Fibroblast of lung (primary cell): Measurements from ENCODE around the gene RPS25. TPM values are rescaled to one million over a fixed set of nuclear protein-coding genes. Genes with fewer than 3 reads are reported as not detected.

ENCODE experiments used
- DNase-seq, 2 donors: peaks; one replicate each; pipeline versions ENCODE4 v3.0.0 to v3.0.0-alpha.2; 2010; ENCODE audit warnings: low read depth in 2 of 2
- H2AFZ ChIP-seq: 2 replicates; pipeline ENCODE4 v1.5.1; 2012; ENCODE audit warnings: low read length, control low read depth, inconsistent platforms
- H3K27ac ChIP-seq: 2 replicates; pipeline ENCODE4 v1.5.1; 2011; ENCODE audit warnings: low read length, control low read depth; ENCODE audit not compliant: insufficient read depth
- H3K27me3 ChIP-seq: 2 replicates; pipeline ENCODE4 v1.5.1; 2011; ENCODE audit warnings: mild to moderate bottlenecking, low read length; ENCODE audit not compliant: control insufficient read depth, insufficient read depth
- H3K36me3 ChIP-seq: 2 replicates; pipeline ENCODE4 v1.5.1; 2011; ENCODE audit warnings: low read length; ENCODE audit not compliant: control insufficient read depth, insufficient read depth
- H3K4me1 ChIP-seq: 2 replicates; pipeline ENCODE4 v1.5.1; 2011; ENCODE audit warnings: low read length; ENCODE audit not compliant: control insufficient read depth, insufficient read depth; ENCODE audit errors: extremely low read depth
- H3K4me2 ChIP-seq: 2 replicates; pipeline ENCODE4 v1.5.1; 2011; ENCODE audit warnings: low read length, control low read depth; ENCODE audit not compliant: insufficient read depth; ENCODE audit errors: extremely low read depth
- H3K4me3 ChIP-seq, 4 experiments: fragments of 200-600 bp in 1 of 4; sonication (generic) in 1 of 4; replicated peaks in 1 of 4; 2 replicates each; pipeline ENCODE4 v1.5.1; 2011 to 2016; ENCODE audit warnings: low read length in 4 of 4, low read depth in 3 of 4, mild to moderate bottlenecking in 3 of 4, control low read depth in 2 of 4, inconsistent platforms in 1 of 4, mixed read lengths in 1 of 4; ENCODE audit not compliant: insufficient read depth in 1 of 4; ENCODE audit errors: control extremely low read depth in 1 of 4
- H3K79me2 ChIP-seq: 2 replicates; pipeline ENCODE4 v1.5.1; 2012; ENCODE audit warnings: mild to moderate bottlenecking, low read length, inconsistent platforms; ENCODE audit not compliant: control insufficient read depth, insufficient read depth
- H3K9ac ChIP-seq: 2 replicates; pipeline ENCODE4 v1.5.1; 2011; ENCODE audit warnings: mild to moderate bottlenecking, low read length, control low read depth; ENCODE audit not compliant: insufficient read depth
- H3K9me3 ChIP-seq: 2 replicates; pipeline ENCODE4 v1.5.1; 2012; ENCODE audit warnings: low read depth, low read length; ENCODE audit not compliant: control insufficient read depth, insufficient read depth
- H4K20me1 ChIP-seq: 2 replicates; pipeline ENCODE4 v1.5.1; 2011; ENCODE audit warnings: low read length; ENCODE audit not compliant: control insufficient read depth, insufficient read depth; ENCODE audit errors: extremely low read depth
- EZH2 ChIP-seq: IDR thresholded peaks from 2 replicates; pipeline ENCODE4 v1.5.1; 2012; ENCODE audit warnings: low read length, control low read depth, mild to moderate bottlenecking; ENCODE audit errors: missing control alignments
- polyA plus RNA-seq, 2 donors: library from polyadenylated mRNA; depleted of rRNA in 1 of 2; stranded (reverse) in 1 of 2; unstranded in 1 of 2; fragments of >200 nt; gene quantifications; 2 replicates each; pipeline ENCODE4 v1.2.1, GENCODE V29; 2011 to 2012; ENCODE audit warnings: missing spikeins in 1 of 2
- total RNA-seq: library from RNA; depleted of rRNA; stranded (reverse); fragments of >200 nt; gene quantifications from 2 replicates; pipeline ENCODE4 v1.2.1, GENCODE V29; 2014
- TF ChIP-seq, protein P1 (sequence below), 2 donors: IDR thresholded peaks in 1 of 2; conservative IDR thresholded peaks in 1 of 2; 1 replicate in 1 of 2; 2 replicates in 1 of 2; pipeline ENCODE4 v1.5.1; 2011 to 2012; ENCODE audit warnings: low read length in 2 of 2, control low read depth in 1 of 2, inconsistent platforms in 1 of 2, low read depth in 1 of 2, mild to moderate bottlenecking in 1 of 2

RPS25 gene
- total and polyA plus RNA-seq, 2 donors (not counting 1 experiment from before 2014, with no cell fraction given) = 525 to 2,775 TPM

DNA sequence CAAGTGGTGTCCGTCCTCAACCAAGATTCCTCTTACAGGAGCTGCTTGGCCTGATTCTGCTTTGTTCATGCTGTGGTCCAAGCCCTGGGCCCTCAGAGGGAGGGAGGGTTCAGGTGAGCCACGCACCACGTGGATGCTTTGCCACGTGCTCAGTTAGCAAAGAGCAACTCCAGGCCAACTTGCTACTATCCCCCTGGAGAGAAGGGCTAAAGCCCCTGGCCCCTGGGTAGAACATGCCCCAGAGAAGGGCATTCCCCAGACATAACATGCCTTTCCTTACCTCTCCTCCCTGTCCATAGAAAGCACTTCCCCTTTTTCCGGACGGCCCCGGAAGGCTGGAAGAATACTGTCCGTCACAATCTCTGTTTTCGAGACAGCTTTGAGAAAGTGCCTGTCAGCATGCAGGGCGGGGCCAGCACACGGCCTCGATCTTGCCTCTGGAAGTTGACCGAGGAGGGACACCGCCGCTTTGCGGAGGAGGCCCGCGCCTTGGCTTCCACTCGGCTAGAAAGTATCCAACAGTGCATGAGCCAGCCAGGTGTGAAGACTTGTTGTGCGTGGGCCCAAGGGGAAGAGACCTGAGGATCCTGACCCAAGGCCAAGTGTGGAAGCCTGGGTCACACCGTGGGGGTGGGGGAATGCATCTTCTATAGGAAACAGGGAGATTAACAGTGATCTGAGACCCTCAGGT is 37.8 kb downstream of the RPS25 start:
- no peaks in the 10 kb centered on the region for H3K79me2 ChIP-seq
- H4K20me1 ChIP-seq = no peaks in the 10 kb centered on the region
- TF ChIP-seq, protein P1, sequence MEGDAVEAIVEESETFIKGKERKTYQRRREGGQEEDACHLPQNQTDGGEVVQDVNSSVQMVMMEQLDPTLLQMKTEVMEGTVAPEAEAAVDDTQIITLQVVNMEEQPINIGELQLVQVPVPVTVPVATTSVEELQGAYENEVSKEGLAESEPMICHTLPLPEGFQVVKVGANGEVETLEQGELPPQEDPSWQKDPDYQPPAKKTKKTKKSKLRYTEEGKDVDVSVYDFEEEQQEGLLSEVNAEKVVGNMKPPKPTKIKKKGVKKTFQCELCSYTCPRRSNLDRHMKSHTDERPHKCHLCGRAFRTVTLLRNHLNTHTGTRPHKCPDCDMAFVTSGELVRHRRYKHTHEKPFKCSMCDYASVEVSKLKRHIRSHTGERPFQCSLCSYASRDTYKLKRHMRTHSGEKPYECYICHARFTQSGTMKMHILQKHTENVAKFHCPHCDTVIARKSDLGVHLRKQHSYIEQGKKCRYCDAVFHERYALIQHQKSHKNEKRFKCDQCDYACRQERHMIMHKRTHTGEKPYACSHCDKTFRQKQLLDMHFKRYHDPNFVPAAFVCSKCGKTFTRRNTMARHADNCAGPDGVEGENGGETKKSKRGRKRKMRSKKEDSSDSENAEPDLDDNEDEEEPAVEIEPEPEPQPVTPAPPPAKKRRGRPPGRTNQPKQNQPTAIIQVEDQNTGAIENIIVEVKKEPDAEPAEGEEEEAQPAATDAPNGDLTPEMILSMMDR (conservative IDR thresholded peaks at IDR 0.05 in 1 of 2, IDR thresholded peaks at IDR 0.05 in 1 of 2; ENCODE audit: low read depth in 1 of 2, low read length in 2 of 2) = no peak
- no peak for TF ChIP-seq EZH2
- H3K4me1 ChIP-seq = no peaks in the 10 kb centered on the region
- H3K36me3 ChIP-seq = no peaks in the 10 kb centered on the region
- H2AFZ ChIP-seq = peak overlapping the region; percentile 2
- no peak overlapping the region for H3K4me3 ChIP-seq
- H3K4me2 ChIP-seq = peak overlapping the region; percentile 0
- no peak overlapping the region for H3K27ac ChIP-seq
- DNase-seq = no peak
- H3K9me3 ChIP-seq = no peaks in the 10 kb centered on the region
- H3K9ac ChIP-seq = no peak overlapping the region
- H3K27me3 ChIP-seq = peaks cover 4% of the 10 kb centered on the region

DNA sequence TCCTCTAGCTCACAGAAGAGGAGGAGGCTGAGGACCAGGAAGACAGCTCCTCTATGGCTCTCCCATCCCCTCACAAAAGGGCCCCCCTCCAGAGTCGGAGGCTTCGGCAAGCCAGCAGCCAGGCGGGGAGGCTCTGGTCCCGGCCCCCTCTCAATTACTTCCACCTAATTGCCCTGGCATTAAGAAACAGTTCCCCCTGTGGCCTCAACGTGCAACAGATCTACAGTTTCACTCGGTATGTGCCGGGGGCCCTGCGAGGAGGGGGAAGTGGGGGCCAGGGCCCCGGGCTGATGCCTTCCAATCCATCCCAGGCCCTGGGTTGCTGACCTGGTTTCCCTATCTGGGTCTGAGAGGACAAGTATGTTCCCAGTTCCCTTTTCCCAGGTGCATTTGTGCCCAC is 38.7 kb downstream of the RPS25 start:
- DNase-seq = no peak
- Histone ChIP-seq H3K4me3 (no peak overlapping the region), H3K79me2 (no peaks in the 10 kb centered on the region), H3K27me3 (peaks cover 4% of the 10 kb centered on the region), H3K36me3 (no peaks in the 10 kb centered on the region), H4K20me1 (no peaks in the 10 kb centered on the region), H3K4me1 (no peaks in the 10 kb centered on the region), H3K9me3 (no peaks in the 10 kb centered on the region), H3K4me2 (no peak overlapping the region), H2AFZ (no peak overlapping the region), H3K9ac (no peak overlapping the region), H3K27ac (no peak overlapping the region)
- no peak for TF ChIP-seq EZH2
- TF ChIP-seq, protein P1 (conservative IDR thresholded peaks at IDR 0.05 in 1 of 2, IDR thresholded peaks at IDR 0.05 in 1 of 2; ENCODE audit: low read depth in 1 of 2, low read length in 2 of 2) = no peak

DNA sequence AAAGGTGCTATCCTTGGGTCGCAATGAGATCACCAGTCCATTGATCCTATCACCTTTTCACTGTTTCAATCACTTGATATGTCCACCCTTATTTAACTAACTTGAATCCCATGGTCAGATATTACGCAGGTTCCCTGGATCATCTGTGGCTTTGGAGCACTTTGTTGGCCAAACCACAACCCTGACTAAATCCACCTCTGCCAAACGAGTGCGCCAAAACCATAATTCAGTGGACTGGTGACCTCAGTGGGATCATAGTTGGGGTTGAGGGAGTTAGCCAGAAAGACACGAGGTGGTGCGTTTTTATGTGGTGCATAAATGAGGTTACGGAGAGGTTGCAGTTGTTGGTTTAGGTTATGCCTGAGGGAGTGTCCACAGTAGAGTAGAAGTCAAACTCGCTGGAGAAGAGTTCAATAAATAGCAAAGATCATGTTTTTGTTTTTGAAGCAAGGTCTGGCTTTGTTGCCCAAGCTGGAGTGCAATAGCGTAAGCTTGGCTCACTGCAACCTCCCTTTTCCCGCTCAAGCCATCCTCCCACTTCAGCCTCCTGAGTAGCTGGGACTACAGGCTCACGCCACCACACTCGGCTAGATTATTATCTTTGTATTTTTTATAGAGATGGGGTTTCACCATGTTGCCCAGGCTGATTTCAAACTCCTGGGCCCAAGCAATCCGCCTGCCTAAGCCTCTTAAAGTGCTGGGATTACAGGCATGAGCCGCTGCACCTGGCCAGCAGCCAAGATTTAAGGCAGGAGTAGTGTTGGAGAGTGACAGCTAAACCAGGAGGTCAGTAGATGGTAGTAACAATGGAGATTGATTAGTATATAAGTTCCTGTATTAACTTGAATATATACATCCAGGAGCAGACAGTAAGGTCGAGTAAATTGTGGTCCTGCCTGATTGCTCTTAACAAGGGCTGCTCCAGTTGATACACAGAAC is 42.1 kb downstream of the RPS25 start:
- no peak for TF ChIP-seq EZH2
- TF ChIP-seq, protein P1 (conservative IDR thresholded peaks at IDR 0.05 in 1 of 2, IDR thresholded peaks at IDR 0.05 in 1 of 2; ENCODE audit: low read depth in 1 of 2, low read length in 2 of 2) = no peak

More for the DNA sequence above, 42.1 kb downstream of the RPS25 start:
- Histone ChIP-seq H2AFZ (no peak overlapping the region), H3K27me3 (peaks cover 4% of the 10 kb centered on the region), H4K20me1 (no peaks in the 10 kb centered on the region), H3K36me3 (no peaks in the 10 kb centered on the region), H3K4me1 (no peaks in the 10 kb centered on the region), H3K9ac (no peak overlapping the region), H3K79me2 (no peaks in the 10 kb centered on the region), H3K4me2 (no peak overlapping the region), H3K27ac (no peak overlapping the region), H3K4me3 (no peak overlapping the region), H3K9me3 (no peaks in the 10 kb centered on the region)
- peak in 1 of 2 donors; percentile 77 for DNase-seq
